GM19455 (cell line): Measurements from ENCODE around the gene BOC.

Experiments
- ATAC-seq: cut with Tn5 transposase; IDR thresholded peaks from one replicate; pipeline ENCODE4 v1.9.1; 2021; ENCODE audit not compliant: unreplicated experiment

The BOC gene

GRCh38 chr3:113265231-113265630, 53.9 kb downstream of the BOC start:
- no peak for ATAC-seq

GRCh38 chr3:113266738-113267137, 55.4 kb downstream of the BOC start:
- ATAC-seq, result no peak

- ATAC-seq, result no peak
Observed at GRCh38 chr3:113268311-113268710, 57.0 kb downstream of the BOC start.

- ATAC-seq, result no peak
Observed at GRCh38 chr3:113268942-113269341, 57.6 kb downstream of the BOC start.

- ATAC-seq, result no peak
Observed at GRCh38 chr3:113269661-113270060, 58.3 kb downstream of the BOC start.

- no peak for ATAC-seq
Observed at GRCh38 chr3:113270068-113270467, 58.7 kb downstream of the BOC start.

GRCh38 chr3:113270786-113271185, 59.4 kb downstream of the BOC start:
- ATAC-seq, result no peak

GRCh38 chr3:113271189-113271588, 59.8 kb downstream of the BOC start:
- no peak for ATAC-seq

- no peak for ATAC-seq
Observed at GRCh38 chr3:113271594-113272384, 60.4 kb downstream of the BOC start.

GRCh38 chr3:113272385-113272779, 61.0 kb downstream of the BOC start:
- ATAC-seq, result no peak

- ATAC-seq, result no peak
Observed at GRCh38 chr3:113273011-113273410, 61.7 kb downstream of the BOC start.

- no peak for ATAC-seq
Observed at GRCh38 chr3:113273604-113274378, 62.4 kb downstream of the BOC start.

- ATAC-seq, result no peak
Observed at GRCh38 chr3:113274425-113275257, 63.3 kb downstream of the BOC start.

- ATAC-seq, result no peak
Observed at GRCh38 chr3:113275258-113275556, 63.9 kb downstream of the BOC start.

- ATAC-seq, result no peak
Observed at GRCh38 chr3:113275583-113275928, 64.2 kb downstream of the BOC start.

- ATAC-seq, result peak; percentile 74
Observed at GRCh38 chr3:113275929-113276750, 64.8 kb downstream of the BOC start.

GRCh38 chr3:113276751-113277080, 65.4 kb downstream of the BOC start:
- ATAC-seq, result no peak

- no peak for ATAC-seq
Observed at GRCh38 chr3:113277414-113277813, 66.1 kb downstream of the BOC start.

GRCh38 chr3:113277941-113278598, 66.7 kb downstream of the BOC start:
- no peak for ATAC-seq

- ATAC-seq, result no peak
Observed at GRCh38 chr3:113278599-113278955, 67.2 kb downstream of the BOC start.

GRCh38 chr3:113279686-113280085, 68.3 kb downstream of the BOC start:
- ATAC-seq, result no peak
